ENCODE data around the gene GMDS.
A peak's percentile ranks its signal among the peaks of the same experiment; 100 is the strongest.

The GMDS gene

GRCh38 chr6:1997702-1998101 is 247.7 kb downstream of the GMDS start:
- Histone ChIP-seq H3K9me3 (ENCODE audit: insufficient read depth, low read depth, low read length) (no peaks in the 10 kb centered on the region), H3K4me2 (ENCODE audit: low read depth, low read length, poor library complexity, severe bottlenecking) (no peak overlapping the region), H3K9ac (ENCODE audit: low read depth, low read length, poor library complexity, severe bottlenecking) (no peak overlapping the region), H3K4me3 (ENCODE audit: low read length, poor library complexity, severe bottlenecking) (no peak overlapping the region), H4K20me1 (ENCODE audit: insufficient read depth, low read length, poor library complexity, severe bottlenecking) (no peaks in the 10 kb centered on the region), H3K9me2 (replicated peaks; ENCODE audit: low read depth, low read length) (no peaks in the 10 kb centered on the region), H3F3A (ENCODE audit: low read depth) (no peaks in the 10 kb centered on the region), H3K36me3 (ENCODE audit: insufficient read depth, low read length) (no peaks in the 10 kb centered on the region), H3K4me1 (ENCODE audit: insufficient read depth, low read length, poor library complexity, severe bottlenecking) (no peaks in the 10 kb centered on the region), H2AFZ (ENCODE audit: low read length) (no peak overlapping the region), H3K27me3 (ENCODE audit: insufficient read depth, low read length, poor library complexity, severe bottlenecking) (no peaks in the 10 kb centered on the region), H3K79me2 (ENCODE audit: insufficient read depth, low read length) (no peaks in the 10 kb centered on the region)
- TF ChIP-seq CTCF (conservative IDR thresholded peaks at IDR 0.05; ENCODE audit: low read length) (no peak), EZH2phosphoT487 (IDR thresholded peaks at IDR 0.05; ENCODE audit: borderline replicate concordance) (no peak)

GRCh38 chr6:1995636-1996035 is 249.8 kb downstream of the GMDS start:
- H3K4me2 ChIP-seq (ENCODE audit: low read depth, low read length, poor library complexity, severe bottlenecking): no peak overlapping the region
- no peak overlapping the region for H3K4me3 ChIP-seq (ENCODE audit: low read length, poor library complexity, severe bottlenecking)
- no peak overlapping the region for H3K9ac ChIP-seq (ENCODE audit: low read depth, low read length, poor library complexity, severe bottlenecking)
- no peaks in the 10 kb centered on the region for H3K9me2 ChIP-seq (replicated peaks; ENCODE audit: low read depth, low read length)
- H3K27me3 ChIP-seq (ENCODE audit: insufficient read depth, low read length, poor library complexity, severe bottlenecking): no peaks in the 10 kb centered on the region
- H3K4me1 ChIP-seq (ENCODE audit: insufficient read depth, low read length, poor library complexity, severe bottlenecking): no peaks in the 10 kb centered on the region
- H3K9me3 ChIP-seq (ENCODE audit: insufficient read depth, low read depth, low read length): no peaks in the 10 kb centered on the region
- TF ChIP-seq EZH2phosphoT487 (IDR thresholded peaks at IDR 0.05; ENCODE audit: borderline replicate concordance): no peak
- peak; percentile 25; the same call in 1 of the 2 replicates for TF ChIP-seq CTCF (conservative IDR thresholded peaks at IDR 0.05; ENCODE audit: low read length)
- no peaks in the 10 kb centered on the region for H3K36me3 ChIP-seq (ENCODE audit: insufficient read depth, low read length)
- H3F3A ChIP-seq (ENCODE audit: low read depth): no peaks in the 10 kb centered on the region
- H4K20me1 ChIP-seq (ENCODE audit: insufficient read depth, low read length, poor library complexity, severe bottlenecking): no peaks in the 10 kb centered on the region
- H2AFZ ChIP-seq (ENCODE audit: low read length): no peak overlapping the region
- H3K79me2 ChIP-seq (ENCODE audit: insufficient read depth, low read length): no peaks in the 10 kb centered on the region

- H3K79me2 ChIP-seq (ENCODE audit: insufficient read depth, low read length): no peaks in the 10 kb centered on the region
- H3F3A ChIP-seq (ENCODE audit: low read depth): no peaks in the 10 kb centered on the region
- H3K4me2 ChIP-seq (ENCODE audit: low read depth, low read length, poor library complexity, severe bottlenecking): no peak overlapping the region
- no peak overlapping the region for H3K4me3 ChIP-seq (ENCODE audit: low read length, poor library complexity, severe bottlenecking)
- no peak overlapping the region for H2AFZ ChIP-seq (ENCODE audit: low read length)
- H3K9me2 ChIP-seq (replicated peaks; ENCODE audit: low read depth, low read length): no peaks in the 10 kb centered on the region
- H3K4me1 ChIP-seq (ENCODE audit: insufficient read depth, low read length, poor library complexity, severe bottlenecking): no peaks in the 10 kb centered on the region
- TF ChIP-seq CTCF (conservative IDR thresholded peaks at IDR 0.05; ENCODE audit: low read length): no peak
- TF ChIP-seq EZH2phosphoT487 (IDR thresholded peaks at IDR 0.05; ENCODE audit: borderline replicate concordance): no peak
- no peaks in the 10 kb centered on the region for H3K36me3 ChIP-seq (ENCODE audit: insufficient read depth, low read length)
- H3K27me3 ChIP-seq (ENCODE audit: insufficient read depth, low read length, poor library complexity, severe bottlenecking): no peaks in the 10 kb centered on the region
- no peaks in the 10 kb centered on the region for H4K20me1 ChIP-seq (ENCODE audit: insufficient read depth, low read length, poor library complexity, severe bottlenecking)
- H3K9me3 ChIP-seq (ENCODE audit: insufficient read depth, low read depth, low read length): no peaks in the 10 kb centered on the region
- H3K9ac ChIP-seq (ENCODE audit: low read depth, low read length, poor library complexity, severe bottlenecking): no peak overlapping the region
Measured at GRCh38 chr6:1993042-1993441, 252.4 kb downstream of the GMDS start.

Measured in Loucy (cell line).